ENCODE measurements around the gene BTN1A1.
A peak's percentile ranks its signal among the peaks of the same experiment; 100 is the strongest.

BTN1A1 gene

GRCh38 chr6:26475823-26476729, 24.0 kb upstream of the BTN1A1 start:
- H3K4me3 ChIP-seq (ENCODE audit: low read depth, low read length): no peak overlapping the region

- H3K4me3 ChIP-seq (ENCODE audit: low read depth, low read length): no peak overlapping the region
These were observed 23.2 kb upstream of the BTN1A1 start for GRCh38 chr6:26476896-26477295.

GRCh38 chr6:26477426-26477825, 22.7 kb upstream of the BTN1A1 start:
- no peak overlapping the region for H3K4me3 ChIP-seq (ENCODE audit: low read depth, low read length)

GRCh38 chr6:26478100-26478984, 21.8 kb upstream of the BTN1A1 start:
- no peak overlapping the region for H3K4me3 ChIP-seq (ENCODE audit: low read depth, low read length)

GRCh38 chr6:26478985-26479278, 21.2 kb upstream of the BTN1A1 start:
- H3K4me3 ChIP-seq (ENCODE audit: low read depth, low read length): no peak overlapping the region

- no peak overlapping the region for H3K4me3 ChIP-seq (ENCODE audit: low read depth, low read length)
These were observed 17.8 kb upstream of the BTN1A1 start for GRCh38 chr6:26482338-26482737.

- H3K4me3 ChIP-seq (ENCODE audit: low read depth, low read length): no peak overlapping the region
These were observed 16.4 kb upstream of the BTN1A1 start for GRCh38 chr6:26483727-26484126.

- H3K4me3 ChIP-seq (ENCODE audit: low read depth, low read length): no peak overlapping the region
These were observed 15.9 kb upstream of the BTN1A1 start for GRCh38 chr6:26484161-26484560.

- no peak overlapping the region for H3K4me3 ChIP-seq (ENCODE audit: low read depth, low read length)
These were observed 14.9 kb upstream of the BTN1A1 start for GRCh38 chr6:26485112-26485780.

- H3K4me3 ChIP-seq (ENCODE audit: low read depth, low read length): no peak overlapping the region
These were observed 13.7 kb upstream of the BTN1A1 start for GRCh38 chr6:26486358-26486757.

GRCh38 chr6:26487466-26487865, 12.6 kb upstream of the BTN1A1 start:
- no peak overlapping the region for H3K4me3 ChIP-seq (ENCODE audit: low read depth, low read length)

GRCh38 chr6:26489996-26490964, 9.8 kb upstream of the BTN1A1 start:
- H3K4me3 ChIP-seq (ENCODE audit: low read depth, low read length): no peak overlapping the region

GRCh38 chr6:26491604-26492003, 8.5 kb upstream of the BTN1A1 start:
- H3K4me3 ChIP-seq (ENCODE audit: low read depth, low read length): no peak overlapping the region

- no peak overlapping the region for H3K4me3 ChIP-seq (ENCODE audit: low read depth, low read length)
These were observed 6.8 kb upstream of the BTN1A1 start for GRCh38 chr6:26493258-26493657.

GRCh38 chr6:26494117-26494516, 6.0 kb upstream of the BTN1A1 start:
- H3K4me3 ChIP-seq (ENCODE audit: low read depth, low read length): no peak overlapping the region

GRCh38 chr6:26495281-26495680, 4.8 kb upstream of the BTN1A1 start:
- H3K4me3 ChIP-seq (ENCODE audit: low read depth, low read length): no peak overlapping the region

GRCh38 chr6:26497610-26498009, 2.5 kb upstream of the BTN1A1 start:
- no peak overlapping the region for H3K4me3 ChIP-seq (ENCODE audit: low read depth, low read length)

- peak overlapping the region; percentile 30 for H3K4me3 ChIP-seq (ENCODE audit: low read depth, low read length)
These were observed 1.4 kb downstream of the BTN1A1 start for GRCh38 chr6:26501482-26501986.

- H3K4me3 ChIP-seq (ENCODE audit: low read depth, low read length): no peak overlapping the region
These were observed 2.1 kb downstream of the BTN1A1 start for GRCh38 chr6:26502165-26502564.

- H3K4me3 ChIP-seq (ENCODE audit: low read depth, low read length): no peak overlapping the region
These were observed 2.5 kb downstream of the BTN1A1 start for GRCh38 chr6:26502626-26503025.
